GM18909 (cell line): ENCODE results near the gene SDF4.

Source experiments
- ATAC-seq: cut with Tn5 transposase; IDR thresholded peaks from one replicate; pipeline ENCODE4 v1.9.1; 2021; ENCODE audit warnings: mild to moderate bottlenecking; ENCODE audit not compliant: unreplicated experiment, poor library complexity

The SDF4 gene

DNA sequence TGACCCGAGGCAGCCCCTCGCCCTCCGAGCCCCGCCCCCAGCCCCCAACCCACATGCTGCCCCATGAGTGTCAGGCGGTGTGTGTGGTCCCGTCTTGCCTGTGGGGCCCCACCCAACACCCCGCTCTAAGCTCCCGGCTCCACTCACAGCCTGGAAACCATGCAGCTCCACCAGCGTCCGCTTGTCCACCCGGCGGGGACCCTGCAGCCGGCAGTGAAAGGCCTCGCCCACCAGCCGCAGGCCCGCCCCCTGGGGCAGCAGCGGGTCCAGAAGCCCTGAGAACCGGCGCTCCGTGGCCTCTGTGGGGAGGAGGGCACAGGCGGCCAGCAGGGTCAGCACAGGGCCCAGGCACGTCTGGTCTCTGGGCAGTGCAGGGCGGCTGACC is 12.0 kb upstream of the SDF4 start:
- ATAC-seq = no peak

DNA sequence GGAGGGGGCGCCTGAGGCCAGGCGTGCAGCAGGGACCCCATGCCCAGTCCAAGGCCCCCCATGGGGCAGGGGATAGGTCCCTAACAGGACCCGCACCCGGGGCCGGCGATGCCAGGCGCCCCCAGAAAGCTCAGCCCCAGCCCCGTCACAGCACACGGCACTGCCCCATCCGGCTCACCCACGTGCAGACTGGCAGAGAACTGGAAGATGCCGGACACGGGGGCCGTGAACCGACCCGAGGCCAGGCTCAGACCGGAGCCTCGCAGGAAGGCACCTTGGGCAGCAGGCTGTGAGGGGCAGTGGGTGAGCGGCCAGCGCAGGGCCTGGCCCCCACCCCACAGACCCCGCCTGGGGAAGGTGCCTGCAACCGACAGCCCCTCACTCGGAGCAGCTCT is 11.5 kb upstream of the SDF4 start:
- ATAC-seq = no peak

- ATAC-seq = no peak
These were observed 10.9 kb upstream of the SDF4 start for GRCh38 chr1:1242461-1243265.

DNA sequence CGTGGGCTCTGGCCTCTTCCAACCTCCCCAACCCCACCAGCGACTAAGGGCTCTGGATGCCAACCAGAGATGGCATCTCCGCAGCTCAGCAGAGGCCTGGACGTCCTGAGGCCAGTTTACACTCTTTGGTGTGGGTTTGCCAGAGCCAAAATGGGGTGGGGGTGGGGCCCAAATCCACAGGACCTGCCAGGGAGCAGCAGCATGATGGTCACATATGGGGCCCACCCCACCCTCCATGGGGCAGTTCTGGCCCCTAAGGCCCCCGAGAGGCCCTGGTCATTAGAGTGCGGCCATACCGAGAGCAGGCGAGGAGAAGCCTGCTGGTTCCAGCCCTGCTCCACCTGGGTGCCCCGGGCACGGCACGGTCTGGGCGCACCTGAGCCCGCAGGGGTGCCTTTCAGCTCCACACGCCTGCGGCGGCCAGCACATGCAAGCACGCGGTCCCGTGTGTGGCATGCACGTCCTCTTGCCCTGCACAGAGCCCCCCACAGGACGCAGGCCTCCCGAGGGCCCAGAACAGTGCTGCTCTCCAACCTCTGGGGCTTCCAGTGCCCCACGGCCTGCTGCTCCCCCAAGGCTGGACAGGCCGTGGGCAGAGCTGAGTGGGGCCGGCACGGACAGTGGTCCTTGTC is 9.9 kb upstream of the SDF4 start:
- ATAC-seq = no peak

GRCh38 chr1:1240822-1241587 is 9.2 kb upstream of the SDF4 start:
- ATAC-seq = no peak

GRCh38 chr1:1240348-1240732 is 8.5 kb upstream of the SDF4 start:
- no peak for ATAC-seq

DNA sequence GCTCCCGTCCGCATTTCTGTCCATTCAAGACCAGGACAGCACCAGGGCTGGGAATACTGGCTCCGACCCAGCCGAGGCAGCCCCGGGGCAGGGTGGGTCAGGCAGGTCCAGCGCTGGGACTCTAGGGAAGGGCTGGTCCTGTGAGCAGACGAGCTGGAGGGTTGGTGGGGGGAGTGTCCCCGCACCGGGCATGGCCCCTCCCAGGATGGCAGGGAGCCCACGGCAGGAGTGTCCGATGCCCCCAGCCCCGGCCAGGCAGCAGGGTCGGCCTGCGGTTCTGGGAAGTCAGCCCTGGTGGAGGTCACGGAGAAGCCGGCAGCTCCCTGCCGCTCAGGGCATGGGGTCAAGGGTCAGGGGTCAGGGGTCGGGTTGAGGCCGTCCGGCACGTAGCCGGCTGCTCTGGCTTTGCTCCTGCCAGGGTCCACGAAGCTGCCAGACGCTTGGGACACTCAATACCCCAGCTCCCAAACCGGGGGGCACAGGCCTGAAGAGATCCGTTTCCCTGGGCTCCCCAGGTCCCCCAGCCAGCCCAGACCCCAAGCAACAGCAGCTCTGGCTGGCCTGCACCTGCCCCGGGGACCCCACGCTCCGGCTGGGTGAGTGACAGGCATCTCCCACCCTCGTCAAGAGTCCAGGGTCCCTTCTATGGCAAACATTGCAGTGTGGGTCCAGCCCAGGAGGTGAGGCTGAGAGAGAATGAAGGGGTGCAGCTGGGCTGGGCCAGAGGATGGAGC is 8.0 kb upstream of the SDF4 start:
- ATAC-seq = no peak

DNA sequence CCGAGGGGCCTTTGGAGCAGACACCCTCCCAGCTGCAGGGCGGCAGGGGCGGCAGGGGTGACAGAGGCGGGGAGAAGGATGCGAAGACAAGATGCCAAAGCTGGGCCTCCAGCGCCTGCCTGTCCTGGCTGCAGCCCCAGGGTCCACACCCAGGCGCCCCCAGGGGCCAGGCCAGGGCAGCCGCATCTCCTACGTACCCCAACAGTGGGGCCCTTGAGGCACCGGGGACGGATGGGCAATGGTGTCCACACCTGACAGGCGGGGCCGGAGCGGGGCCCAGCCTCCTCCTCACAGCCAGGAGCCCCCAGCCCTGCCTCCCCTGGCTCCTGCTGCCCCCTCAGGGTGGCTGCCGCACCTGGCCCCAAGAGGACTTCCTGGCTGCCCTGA is 7.4 kb upstream of the SDF4 start:
- no peak for ATAC-seq

GRCh38 chr1:1238702-1239178 is 6.9 kb upstream of the SDF4 start:
- ATAC-seq = no peak

GRCh38 chr1:1237874-1238701 is 6.3 kb upstream of the SDF4 start:
- no peak for ATAC-seq

GRCh38 chr1:1236945-1237873 is 5.4 kb upstream of the SDF4 start:
- ATAC-seq = no peak

DNA sequence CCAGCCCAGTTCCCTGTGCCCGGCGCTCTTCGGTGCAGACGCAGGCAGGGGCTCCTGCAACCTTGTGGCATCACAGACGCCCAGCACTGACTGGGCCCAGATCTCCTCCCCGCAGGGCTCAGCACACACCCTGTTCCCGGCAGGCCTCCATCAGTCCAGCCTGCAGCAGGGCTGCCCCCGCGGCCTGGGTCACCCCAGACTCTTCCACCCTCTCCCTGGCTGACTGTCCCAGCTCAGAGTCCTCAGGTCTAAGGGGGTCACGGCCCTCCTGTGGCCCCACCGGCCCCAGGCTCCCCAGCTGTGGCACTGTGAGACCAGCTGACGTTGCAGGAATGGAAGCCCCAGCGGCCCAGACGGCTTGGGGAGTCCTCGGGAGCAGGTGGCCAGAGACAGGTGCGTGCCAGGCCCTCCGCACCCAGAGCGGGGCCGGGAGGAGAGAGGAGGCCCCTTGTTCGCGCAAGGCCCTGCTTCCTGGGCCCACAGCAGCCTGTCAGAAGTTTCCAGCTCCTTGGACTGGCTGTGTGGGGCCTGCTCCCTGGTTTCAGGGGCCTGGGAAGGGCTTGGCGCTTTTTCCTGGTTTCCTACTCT is 4.5 kb upstream of the SDF4 start:
- ATAC-seq = no peak

DNA sequence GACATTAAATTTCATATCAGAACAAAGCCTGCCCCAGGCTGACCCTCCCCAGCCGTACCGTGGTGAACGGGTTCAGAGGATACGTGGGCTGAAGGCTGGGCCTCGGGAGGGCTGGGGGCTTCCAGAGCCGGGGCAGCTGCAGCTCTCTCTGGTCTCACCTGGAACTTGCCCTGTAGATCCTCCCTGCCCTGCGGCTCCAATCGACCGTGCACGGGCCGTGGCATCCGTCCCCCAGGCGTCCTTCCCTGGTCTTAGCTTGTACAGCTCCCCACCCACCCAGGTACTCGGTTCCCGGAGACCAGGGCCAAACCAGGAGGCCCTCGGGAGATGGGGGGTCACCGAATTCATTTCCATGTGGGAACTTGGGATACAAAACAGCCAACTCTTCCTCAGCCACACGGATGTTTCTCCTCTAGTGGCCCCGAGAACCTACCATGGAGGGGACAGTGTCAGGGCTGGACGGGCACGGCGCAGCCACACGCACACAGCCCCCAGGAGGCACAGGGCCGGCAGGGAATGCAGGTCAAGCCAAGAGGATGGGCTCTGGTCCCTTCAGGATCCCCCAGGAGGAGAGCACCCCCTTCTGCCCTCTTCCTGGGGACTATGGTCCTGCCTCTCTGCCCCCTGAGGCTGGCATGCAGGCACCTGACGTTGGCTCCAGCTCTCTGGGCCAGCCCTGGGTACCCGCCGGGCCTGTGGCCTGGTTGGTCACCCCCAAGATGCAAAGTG is 3.4 kb upstream of the SDF4 start:
- ATAC-seq = no peak

- ATAC-seq = no peak
These were observed 2.5 kb upstream of the SDF4 start for GRCh38 chr1:1234180-1234808.

- ATAC-seq = no peak
These were observed 1.7 kb upstream of the SDF4 start for GRCh38 chr1:1233567-1233892.

DNA sequence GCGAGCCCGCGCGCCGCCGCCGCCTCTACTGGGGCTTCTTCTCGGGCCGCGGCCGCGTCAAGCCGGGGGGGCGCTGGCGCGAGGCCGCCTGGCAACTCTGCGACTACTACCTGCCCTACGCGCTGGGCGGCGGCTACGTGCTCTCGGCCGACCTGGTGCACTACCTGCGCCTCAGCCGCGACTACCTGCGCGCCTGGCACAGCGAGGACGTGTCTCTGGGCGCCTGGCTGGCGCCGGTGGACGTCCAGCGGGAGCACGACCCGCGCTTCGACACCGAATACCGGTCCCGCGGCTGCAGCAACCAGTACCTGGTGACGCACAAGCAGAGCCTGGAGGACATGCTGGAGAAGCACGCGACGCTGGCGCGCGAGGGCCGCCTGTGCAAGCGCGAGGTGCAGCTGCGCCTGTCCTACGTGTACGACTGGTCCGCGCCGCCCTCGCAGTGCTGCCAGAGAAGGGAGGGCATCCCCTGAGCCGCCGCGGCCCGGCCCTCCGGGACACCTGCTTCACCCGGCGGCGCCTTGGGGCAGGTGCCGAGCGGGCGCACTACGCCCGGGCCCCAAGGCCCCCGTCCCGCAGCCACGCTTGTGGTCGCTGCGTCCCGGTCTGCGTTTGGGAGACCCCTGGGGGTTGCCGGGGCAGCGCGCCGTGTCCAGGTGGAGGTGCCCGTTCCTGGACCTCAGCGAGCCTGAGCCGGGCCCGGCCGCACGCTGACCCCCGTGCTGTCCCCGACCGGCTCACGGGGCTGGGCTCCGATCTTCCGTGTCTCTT is 1.2 kb upstream of the SDF4 start:
- ATAC-seq = no peak
